Measurements from ENCODE around the gene MGRN1.

The MGRN1 gene

DNA sequence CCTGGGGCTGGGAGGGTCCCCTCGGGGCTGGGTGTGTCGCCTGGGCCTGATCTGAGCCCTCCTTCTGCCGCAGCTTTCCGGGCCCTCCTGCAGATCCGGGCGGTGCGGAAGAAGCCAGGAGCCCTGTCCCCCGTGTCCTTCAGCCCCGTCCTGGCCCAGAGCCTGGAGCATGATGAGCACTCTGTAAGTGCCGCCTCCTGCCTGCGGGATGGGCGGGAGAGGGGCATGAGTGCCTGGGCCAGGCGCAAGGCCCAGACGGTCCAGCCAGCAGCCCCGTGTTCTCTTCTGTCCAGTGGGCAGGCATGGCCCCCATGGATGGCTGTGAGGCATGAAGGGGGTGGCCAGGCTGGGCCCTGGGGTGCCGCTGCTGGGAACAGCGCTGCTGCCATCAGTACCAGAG is 52.8 kb downstream of the MGRN1 start:
- no peak for DNase-seq

- DNase-seq = no peak
Observed at GRCh38 chr16:4677994-4678393, 53.4 kb downstream of the MGRN1 start.

DNA sequence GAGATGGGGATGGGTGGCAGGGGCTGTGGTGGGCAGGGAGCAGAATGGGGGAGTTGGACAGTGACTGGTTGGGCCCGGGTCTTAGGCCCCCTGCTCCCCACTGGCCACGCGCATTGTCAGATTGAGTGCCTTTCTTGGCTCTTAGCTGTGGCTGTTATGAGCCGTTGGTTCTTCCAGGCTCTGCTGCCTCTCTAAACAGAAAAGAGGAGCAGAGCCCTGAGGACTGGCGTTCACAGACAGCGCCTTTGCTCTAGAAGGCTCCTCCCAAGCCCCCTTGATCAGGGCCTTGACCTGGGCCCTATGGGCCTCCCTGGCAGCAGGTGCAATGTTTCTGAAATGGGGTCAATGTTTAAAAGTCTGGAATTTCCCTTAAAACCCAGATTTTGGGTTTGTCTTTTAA is 54.0 kb downstream of the MGRN1 start:
- no peak for DNase-seq

GRCh38 chr16:4679156-4679849 is 54.7 kb downstream of the MGRN1 start:
- no peak for DNase-seq

- DNase-seq = peak; percentile 96
Observed at GRCh38 chr16:4679850-4680636, 55.4 kb downstream of the MGRN1 start.

DNA sequence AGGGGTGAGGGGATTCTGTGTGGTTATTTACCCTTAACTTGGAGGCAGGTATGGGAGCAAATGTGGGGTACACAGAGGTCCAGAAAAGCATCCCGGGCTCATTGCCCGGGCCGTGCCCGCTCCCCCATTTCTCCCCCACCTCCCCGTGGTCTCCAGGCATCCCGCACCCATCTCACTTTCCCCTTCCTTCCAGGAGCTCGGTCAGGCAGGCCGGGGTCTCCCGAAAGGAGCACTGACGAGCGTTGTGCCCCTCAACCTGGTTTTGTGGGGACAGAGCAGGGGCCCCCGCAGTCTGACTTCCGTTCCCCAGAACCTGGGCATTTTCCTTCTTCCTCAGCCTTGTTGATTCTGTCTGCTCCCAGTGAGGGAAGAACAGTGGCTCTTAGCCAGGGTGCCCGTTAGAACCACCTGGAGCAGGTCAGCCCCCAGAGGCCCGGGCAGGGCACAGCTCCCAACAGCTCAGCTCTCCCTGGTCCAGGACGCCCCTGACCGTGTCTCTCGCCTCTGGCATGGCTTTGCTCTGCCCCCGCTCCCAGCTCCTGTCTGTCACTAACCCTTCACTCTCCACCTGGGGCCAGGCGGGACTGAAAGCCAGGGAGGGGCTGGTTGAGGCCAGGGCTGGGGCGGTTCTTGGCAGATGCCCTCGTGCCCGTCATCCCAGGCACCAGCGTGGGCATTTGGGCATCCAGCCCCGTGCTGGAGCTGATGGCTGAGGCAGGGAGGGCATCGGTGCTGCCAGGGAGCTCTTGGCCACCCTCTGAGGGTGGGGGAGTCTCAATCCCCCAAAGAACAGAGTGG is 56.2 kb downstream of the MGRN1 start:
- no peak for DNase-seq

DNA sequence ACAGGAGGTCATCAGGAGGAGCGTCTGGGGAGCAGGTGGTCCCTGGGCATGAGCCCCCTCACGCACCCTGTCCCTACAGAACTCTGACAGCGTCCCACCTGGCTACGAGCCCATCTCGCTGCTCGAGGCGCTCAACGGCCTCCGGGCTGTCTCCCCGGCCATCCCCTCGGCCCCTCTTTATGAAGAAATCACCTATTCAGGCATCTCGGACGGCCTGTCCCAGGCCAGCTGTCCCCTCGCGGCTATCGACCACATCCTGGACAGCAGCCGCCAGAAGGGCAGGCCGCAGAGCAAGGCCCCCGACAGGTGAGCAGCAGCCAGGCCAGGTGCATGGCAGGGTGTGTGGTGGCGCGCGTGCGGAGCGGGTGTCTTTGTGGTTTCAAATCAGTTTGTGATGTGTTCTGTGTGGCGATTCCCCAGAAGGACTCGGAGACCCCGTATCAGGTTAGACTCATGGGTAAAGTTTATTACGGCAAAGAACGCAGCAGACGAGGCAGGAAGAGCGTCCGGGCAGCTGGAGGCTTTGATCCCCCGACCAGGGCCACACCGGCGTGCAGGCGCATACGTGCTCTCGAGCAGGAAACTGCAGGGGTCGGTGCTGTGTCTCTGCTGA is 57.0 kb downstream of the MGRN1 start:
- DNase-seq = no peak

DNA sequence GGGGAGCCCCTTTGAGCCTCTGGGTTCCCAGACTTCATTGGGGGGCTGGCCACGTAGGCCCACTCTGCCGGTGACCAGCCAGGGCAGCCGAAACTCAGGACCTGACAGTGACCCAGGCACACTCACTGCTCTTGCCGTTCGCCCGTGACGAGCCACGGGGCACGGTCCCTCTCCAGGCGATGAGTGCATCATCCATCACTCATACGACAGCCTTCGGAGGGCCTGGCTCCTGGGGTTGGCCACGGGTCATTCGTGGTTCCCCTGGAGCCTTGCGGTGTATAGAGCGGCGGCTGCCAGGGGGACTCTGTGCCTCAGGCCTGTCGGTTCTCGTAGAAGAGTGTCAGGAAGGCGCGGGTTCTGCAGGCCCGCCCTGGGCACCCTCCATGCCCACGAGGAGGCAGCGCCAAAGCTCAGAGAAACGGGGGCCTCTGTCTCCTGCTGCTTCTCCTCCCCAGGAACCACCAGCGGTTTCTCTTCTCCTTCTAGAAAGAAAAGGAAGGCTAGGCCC is 57.5 kb downstream of the MGRN1 start:
- peak; percentile 64 for DNase-seq

GRCh38 chr16:4682616-4683254 is 58.1 kb downstream of the MGRN1 start:
- DNase-seq = peak; percentile 72

DNA sequence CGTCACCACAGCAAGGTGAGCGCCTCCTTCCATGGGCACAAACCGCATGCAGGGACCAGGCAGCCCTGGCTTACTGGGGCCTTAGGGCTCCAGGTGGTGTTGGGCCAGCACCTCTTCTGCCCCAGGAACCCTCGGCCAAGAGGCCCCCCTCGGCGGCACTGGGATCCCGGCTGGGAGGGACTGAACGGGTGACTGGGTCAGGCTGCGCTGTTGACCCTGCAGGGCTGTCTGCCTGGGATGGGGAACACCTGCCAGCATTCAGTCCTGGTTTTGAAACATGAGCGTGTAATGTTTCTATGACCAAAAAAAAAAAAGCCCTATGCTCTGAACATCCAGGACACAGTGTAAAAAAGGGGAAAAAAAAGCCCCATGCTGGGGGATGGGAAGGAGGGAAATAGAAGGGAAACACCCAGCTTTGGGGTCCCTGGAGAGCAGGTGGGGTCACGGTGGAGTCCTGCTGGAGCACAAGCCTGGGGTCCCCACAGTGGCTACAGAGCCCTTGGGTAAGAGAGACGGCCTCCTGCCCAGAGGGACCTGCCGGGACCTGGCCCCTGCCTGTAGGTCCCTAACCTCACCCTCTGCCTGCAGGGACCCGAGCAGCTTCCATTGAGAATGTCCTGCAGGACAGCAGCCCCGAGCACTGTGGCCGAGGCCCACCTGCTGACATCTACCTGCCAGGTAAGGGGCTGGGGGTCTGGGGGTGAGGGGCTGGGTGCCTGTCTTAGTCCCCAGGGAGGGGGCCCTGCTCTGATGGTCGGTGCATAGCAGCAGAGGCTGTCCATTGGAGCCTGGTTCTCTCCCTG is 58.8 kb downstream of the MGRN1 start:
- no peak for DNase-seq

DNA sequence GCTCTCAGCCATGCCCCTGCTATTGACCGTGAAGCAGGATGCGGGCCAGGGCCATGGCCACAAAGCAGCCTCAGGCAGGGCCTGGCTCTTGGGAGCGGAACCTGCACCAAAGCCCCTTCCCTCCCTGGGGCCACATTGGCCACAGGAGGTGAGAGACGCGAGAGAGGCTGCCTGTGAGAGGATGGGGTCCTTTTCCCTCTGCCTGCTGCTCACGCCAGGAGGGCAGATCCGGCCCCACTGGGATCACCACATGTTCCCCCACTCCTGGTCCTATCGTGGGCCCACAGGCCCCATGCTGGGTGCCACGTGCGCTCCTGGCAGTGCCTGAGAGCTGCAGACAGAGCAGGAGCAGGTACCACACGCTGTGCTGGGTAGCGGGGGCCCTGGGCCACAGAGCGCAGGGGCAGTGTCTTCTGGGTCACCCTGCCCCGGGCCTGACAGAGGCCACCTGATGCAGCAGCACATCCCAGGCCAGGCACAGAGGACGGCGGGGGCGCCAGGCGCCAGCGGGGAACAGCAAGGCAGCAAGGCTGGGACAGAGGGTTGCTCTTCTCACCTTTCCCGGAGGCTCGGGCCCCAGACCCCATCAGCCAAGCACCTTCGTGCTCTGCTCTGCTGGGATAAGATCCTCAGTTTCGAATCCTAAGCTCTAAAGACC is 59.6 kb downstream of the MGRN1 start:
- no peak for DNase-seq

GRCh38 chr16:4684763-4685162 is 60.1 kb downstream of the MGRN1 start:
- peak; percentile 36 for DNase-seq

DNA sequence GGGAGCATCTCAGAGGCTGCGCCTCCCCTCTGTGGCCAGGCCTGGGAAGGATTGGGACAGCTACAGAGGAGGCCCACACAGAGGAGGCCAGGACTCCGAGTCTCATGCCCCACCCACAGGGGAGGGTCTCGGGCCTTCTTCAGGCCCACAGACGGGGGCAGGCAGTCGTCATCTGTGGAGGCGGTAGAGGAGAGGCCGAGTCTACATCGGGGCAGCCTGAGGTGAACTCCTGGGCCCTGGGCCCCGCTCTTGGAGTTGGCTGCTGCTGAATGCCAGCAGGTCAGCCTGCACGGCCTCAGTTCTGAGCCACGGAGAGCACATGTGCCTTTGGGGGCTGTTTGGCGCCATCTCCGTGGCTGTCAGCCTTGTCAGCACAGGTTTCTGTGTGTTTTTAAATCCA is 60.7 kb downstream of the MGRN1 start:
- no peak for DNase-seq

DNA sequence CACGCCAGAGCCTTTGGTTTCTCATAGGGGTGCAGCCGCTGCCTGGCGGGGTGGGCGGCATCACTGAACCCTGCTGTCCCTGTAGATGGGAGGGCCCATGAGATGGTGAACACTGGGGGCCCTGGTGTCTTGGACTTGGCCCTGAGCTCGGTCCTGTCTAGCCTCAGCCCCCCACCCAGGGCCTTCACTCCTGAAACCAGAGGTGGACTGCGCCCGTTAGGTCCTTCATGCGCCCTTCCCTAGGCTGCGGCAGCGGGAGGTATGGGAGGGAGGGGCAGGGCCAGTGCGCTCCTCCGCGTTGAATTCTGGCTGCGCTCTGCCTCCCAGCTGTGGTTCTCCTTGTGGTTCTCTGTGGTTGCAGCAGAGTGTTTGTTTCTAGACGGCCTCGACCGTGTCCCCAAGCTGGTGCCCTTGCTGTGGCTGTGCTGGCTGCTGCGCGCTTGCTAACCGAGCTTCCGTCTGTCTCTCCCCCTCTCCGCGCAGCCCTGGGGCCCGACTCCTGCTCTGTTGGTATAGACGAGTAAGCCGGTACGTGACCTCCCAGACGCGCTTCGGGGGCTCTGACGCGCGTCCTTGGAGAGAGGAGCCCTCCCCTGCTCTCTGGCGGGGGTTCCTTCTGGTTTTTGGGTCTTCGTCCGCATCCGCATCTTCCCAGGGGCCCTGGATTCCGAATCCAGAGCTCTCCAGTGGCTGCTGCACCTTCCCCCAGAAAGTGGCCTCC is 61.3 kb downstream of the MGRN1 start:
- peak; percentile 65 for DNase-seq

DNA sequence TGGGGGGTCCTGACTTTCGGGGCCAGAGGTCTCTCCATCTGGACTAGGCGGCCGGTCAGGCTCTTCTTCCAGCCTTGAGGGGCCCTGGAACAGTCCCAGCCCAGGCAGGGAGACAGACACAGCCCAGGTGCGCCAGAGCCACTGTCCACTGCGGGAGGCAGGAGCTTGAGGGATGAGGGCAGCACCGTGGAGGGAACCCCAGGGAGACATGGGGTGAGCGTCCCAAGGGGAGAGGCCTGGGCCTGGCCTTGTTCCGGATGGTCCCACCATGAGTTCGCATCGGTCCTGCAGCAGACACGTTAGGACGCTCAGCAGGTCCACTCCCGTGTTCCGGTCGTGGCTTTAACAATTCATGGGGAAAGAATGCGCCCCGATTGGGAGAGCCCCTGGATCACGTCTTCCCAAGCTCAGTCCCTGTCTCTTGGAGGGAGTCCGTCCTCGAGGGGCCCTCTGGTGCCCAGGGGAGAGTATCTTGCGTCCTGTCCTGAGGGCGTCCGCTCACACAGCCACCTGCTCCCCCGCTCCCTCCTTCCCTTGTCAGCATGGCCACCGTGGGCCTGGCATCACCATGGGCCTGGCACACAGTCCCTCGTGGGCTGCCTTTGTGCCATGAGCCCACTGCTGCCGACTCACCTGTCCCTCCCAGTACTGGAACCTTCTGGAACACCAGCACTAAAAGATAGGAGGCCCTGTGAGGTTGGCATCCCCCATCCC is 62.0 kb downstream of the MGRN1 start:
- DNase-seq = no peak

GRCh38 chr16:4687416-4687815 is 62.8 kb downstream of the MGRN1 start:
- DNase-seq = no peak

DNA sequence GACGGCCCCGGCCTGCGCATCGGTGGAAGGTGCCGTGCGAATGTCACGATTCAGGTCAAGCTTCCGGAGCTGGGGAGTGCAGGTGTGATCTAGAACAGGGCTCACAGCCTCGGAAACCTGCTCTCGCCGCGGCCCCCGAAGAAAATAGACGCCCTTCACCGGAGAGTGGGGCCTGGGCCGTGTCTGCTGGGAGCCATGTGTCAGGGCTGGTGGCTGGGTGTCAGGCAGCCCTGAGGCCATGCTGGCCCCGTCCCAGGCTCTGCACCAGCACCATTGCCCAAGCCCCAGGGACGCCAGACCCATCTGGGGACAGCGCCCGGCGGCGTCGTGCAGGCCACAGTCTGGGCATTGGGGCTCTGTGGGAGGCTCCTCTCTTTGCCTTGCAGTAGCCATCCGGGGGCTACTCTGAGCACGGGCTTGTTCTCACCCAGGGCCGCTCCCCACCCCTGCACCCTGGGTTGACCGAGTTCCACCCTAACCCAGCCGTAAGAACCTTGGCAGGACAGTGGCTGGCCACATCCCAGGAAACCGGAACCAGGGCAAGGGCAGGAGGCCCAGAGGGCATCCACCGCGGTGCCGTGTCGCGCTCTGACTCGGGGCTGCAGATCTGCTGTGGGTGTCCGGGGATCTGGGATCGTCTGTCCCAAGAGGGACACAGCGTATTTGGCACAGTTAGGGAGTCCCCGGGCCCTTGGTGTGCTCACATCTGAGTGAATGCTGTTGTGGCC is 63.5 kb downstream of the MGRN1 start:
- no peak for DNase-seq

GRCh38 chr16:4688674-4689045 is 64.0 kb downstream of the MGRN1 start:
- no peak for DNase-seq

DNA sequence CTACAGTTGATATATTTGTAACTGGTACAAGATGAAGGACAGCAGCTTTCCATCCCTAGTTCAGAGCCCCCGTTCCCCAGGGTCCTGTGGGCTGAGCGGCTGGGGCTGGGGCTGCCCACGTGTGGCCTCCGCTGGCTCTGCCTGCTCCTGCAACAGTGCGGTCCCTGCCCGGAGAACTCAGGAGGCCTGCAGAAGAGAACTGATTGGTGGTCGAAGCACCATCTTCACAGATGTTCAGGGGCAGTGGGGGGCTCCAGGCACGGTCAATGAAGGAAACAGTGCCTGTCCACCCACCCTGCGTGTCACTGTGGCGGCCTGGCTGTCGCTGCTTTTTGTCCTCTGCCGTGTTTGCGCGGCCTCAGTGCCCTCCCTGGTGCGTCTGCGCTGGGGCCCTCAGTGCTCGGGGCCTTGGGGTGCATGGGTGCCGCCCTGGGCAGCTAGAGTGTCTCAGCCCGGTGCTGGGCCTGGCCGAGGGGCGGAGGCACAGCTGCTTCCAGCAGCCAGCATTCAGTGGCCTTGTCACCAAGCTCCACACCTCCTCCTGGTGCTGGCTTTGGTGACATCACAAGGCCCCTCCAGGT is 64.6 kb downstream of the MGRN1 start:
- DNase-seq = no peak

All from MV-4-11 (cell line).